HepG2 (cell line): ENCODE results near the gene NGF. TPM values are rescaled to one million over a fixed set of nuclear protein-coding genes. Genes with fewer than 3 reads are reported as not detected.

Experiments
- ATAC-seq: fragments of 200-7000 bp; cut with Tn5 transposase; 3 replicates; pipeline ENCODE4 v1.9.1; 2020; ENCODE audit warnings: mild to moderate bottlenecking, moderate library complexity
- BruUV-seq: library from RNA; stranded (reverse); fragments of 400-500 nt; replicated peaks from 2 replicates; lab custom pipeline; 2021; lab: Mats Ljungman, UMichigan
- CTCF ChIA-PET: fragments of 300-600 bp; formaldehyde crosslinking; extraction: SDS; loops from one replicate; lab custom pipeline; 2021; ENCODE audit warnings: low total read pairs, inconsistent platforms, low intra/inter-chr PET ratio; lab: Yijun Ruan, JAX
- POLR2A ChIA-PET: fragments of 350-600 bp; sonication (Branson Sonifier 250); formaldehyde crosslinking; loops from one replicate; lab custom pipeline; 2020; ENCODE audit warnings: antibody characterized with exemption, inconsistent platforms; lab: Yijun Ruan, JAX
- DNase-seq: peaks from one replicate; pipeline ENCODE4 v3.0.0-alpha.2; 2015; ENCODE audit warnings: low spot score
- FAIRE-seq: peaks from 3 replicates; lab custom pipeline; 2011; peaks lifted over from hg19 to GRCh38; lab: Jason Lieb, UNC
- H2AFZ ChIP-seq: one replicate; pipeline ENCODE4 v1.6.1; 2011; ENCODE audit warnings: low read length, inconsistent platforms
- H3K27ac ChIP-seq: fragments of 300-600 bp; 3 replicates; pipeline ENCODE4 v1.8.0; 2011; ENCODE audit warnings: mixed run types, mild to moderate bottlenecking, mixed read lengths, low read length, inconsistent platforms; ENCODE audit not compliant: insufficient read depth; ENCODE audit errors: extremely low read length
- H3K27me3 ChIP-seq, 2 experiments: fragments of 200-600 bp in 1 of 2; 2 replicates in 1 of 2; 3 replicates in 1 of 2; pipeline versions ENCODE4 v1.6.0 to v1.8.0; 2011; ENCODE audit warnings: low read length in 2 of 2, mild to moderate bottlenecking in 2 of 2, moderate library complexity in 2 of 2, inconsistent platforms in 1 of 2; ENCODE audit not compliant: insufficient read depth in 2 of 2, control insufficient read depth in 1 of 2
- H3K36me3 ChIP-seq, 2 experiments: fragments of 200-600 bp in 1 of 2; replicated peaks in 1 of 2; 2 replicates in 1 of 2; 3 replicates in 1 of 2; pipeline versions ENCODE4 v1.5.1 to v1.8.0; 2011; ENCODE audit warnings: low read length in 2 of 2, inconsistent platforms in 1 of 2; ENCODE audit not compliant: insufficient read depth in 2 of 2, control insufficient read depth in 1 of 2
- H3K4me1 ChIP-seq: 2 replicates; pipeline ENCODE4 v1.5.1; 2012; ENCODE audit warnings: low read length, inconsistent platforms; ENCODE audit not compliant: insufficient read depth
- H3K4me2 ChIP-seq: 2 replicates; pipeline ENCODE4 v1.6.0; 2011; ENCODE audit warnings: low read depth, low read length, inconsistent platforms
- H3K4me3 ChIP-seq, 3 experiments: fragments of 200-600 bp in 1 of 3; sonication (generic), shearing (Covaris generic) in 1 of 3; replicated peaks in 1 of 3; 2 replicates each; pipeline ENCODE4 v1.5.1; 2011 to 2016; ENCODE audit warnings: low read length in 3 of 3, inconsistent platforms in 2 of 3, low read depth in 2 of 3, mild to moderate bottlenecking in 2 of 3, control low read depth in 1 of 3, mixed read lengths in 1 of 3; ENCODE audit not compliant: insufficient read depth in 1 of 3
- H3K79me2 ChIP-seq: one replicate; pipeline ENCODE4 v1.6.1; 2011; ENCODE audit warnings: low read length, inconsistent platforms; ENCODE audit not compliant: insufficient read depth
- H3K9ac ChIP-seq: 2 replicates; pipeline ENCODE4 v1.6.0; 2011; ENCODE audit warnings: mild to moderate bottlenecking, low read depth, low read length, inconsistent platforms; ENCODE audit not compliant: insufficient read depth
- H3K9me3 ChIP-seq: 2 replicates; pipeline ENCODE4 v1.5.1; 2012; ENCODE audit warnings: mild to moderate bottlenecking, low read length
- H4K20me1 ChIP-seq: 2 replicates; pipeline ENCODE4 v1.6.0; 2011; ENCODE audit warnings: inconsistent platforms, mild to moderate bottlenecking, low read length, moderate library complexity; ENCODE audit not compliant: insufficient read depth
- ELF3 ChIP-seq: IDR thresholded peaks from 2 replicates; pipeline ENCODE4 v1.6.1; 2016; ENCODE audit warnings: missing genetic modification reagents, missing compliant biosample characterization
- HHEX ChIP-seq: IDR thresholded peaks from 2 replicates; pipeline ENCODE4 v1.6.1; 2016; ENCODE audit warnings: control low read depth
- HNRNPLL ChIP-seq: fragments of 200-400 bp; formaldehyde crosslinking; IDR thresholded peaks from 2 replicates; pipeline ENCODE4 v1.6.1; 2017; ENCODE audit warnings: mild to moderate bottlenecking, low read depth, low read length; ENCODE audit not compliant: poor library complexity, severe bottlenecking
- KDM6A ChIP-seq: IDR thresholded peaks from 2 replicates; pipeline ENCODE4 v1.6.1; 2016; ENCODE audit warnings: low read depth
- MAFG ChIP-seq: sonication (generic); formaldehyde crosslinking; IDR thresholded peaks from 2 replicates; pipeline ENCODE4 v1.5.1; 2020; ENCODE audit warnings: mild to moderate bottlenecking, missing genetic modification reagents
- MED13 ChIP-seq: sonication (generic); formaldehyde crosslinking; IDR thresholded peaks from 2 replicates; pipeline ENCODE4 v1.5.0; 2020; ENCODE audit warnings: missing genetic modification reagents
- MEF2D ChIP-seq: sonication (generic); formaldehyde crosslinking; IDR thresholded peaks from 2 replicates; pipeline ENCODE4 v1.5.1; 2020; ENCODE audit warnings: mild to moderate bottlenecking, missing genetic modification reagents
- NFE2L1 ChIP-seq: sonication (generic); formaldehyde crosslinking; IDR thresholded peaks from 2 replicates; pipeline ENCODE4 v1.4.0; 2020; ENCODE audit warnings: missing genetic modification reagents, mild to moderate bottlenecking, borderline replicate concordance
- NR3C1 ChIP-seq: sonication (generic); formaldehyde crosslinking; IDR thresholded peaks from 2 replicates; pipeline ENCODE4 v1.4.0; 2020; ENCODE audit warnings: missing genetic modification reagents
- PBX2 ChIP-seq: IDR thresholded peaks from 2 replicates; pipeline ENCODE4 v1.6.1; 2016; ENCODE audit warnings: control low read depth
- TEAD3 ChIP-seq: optimal IDR thresholded peaks from 2 replicates; pipeline ENCODE3; 2016; ENCODE audit warnings: borderline replicate concordance
- TOPORS ChIP-seq: sonication (generic); formaldehyde crosslinking; IDR thresholded peaks from 2 replicates; pipeline ENCODE4 v1.8.0; 2023; ENCODE audit warnings: mild to moderate bottlenecking, missing genetic modification reagents
- ZFP91 ChIP-seq: sonication (generic); formaldehyde crosslinking; IDR thresholded peaks from 2 replicates; pipeline ENCODE4 v1.9.0; 2022; ENCODE audit warnings: missing genetic modification reagents, mild to moderate bottlenecking, borderline replicate concordance
- ZNF225 ChIP-seq: sonication (generic); formaldehyde crosslinking; IDR thresholded peaks from 2 replicates; pipeline ENCODE4 v1.4.0; 2020; ENCODE audit warnings: mild to moderate bottlenecking, missing genetic modification reagents
- ZNF234 ChIP-seq: sonication (generic); formaldehyde crosslinking; conservative IDR thresholded peaks from 2 replicates; pipeline ENCODE4 v1.5.1; 2020; ENCODE audit warnings: mild to moderate bottlenecking, missing genetic modification reagents
- ZNF691 ChIP-seq: sonication (generic); formaldehyde crosslinking; IDR thresholded peaks from 2 replicates; pipeline ENCODE4 v1.4.0; 2020; ENCODE audit warnings: missing genetic modification reagents, low read depth, mild to moderate bottlenecking, borderline replicate concordance
- ZNF792 ChIP-seq: IDR thresholded peaks from 2 replicates; pipeline ENCODE4 v1.6.1; 2016
- whole genome bisulfite sequencing: methylation state at CpG from one replicate; pipeline ENCODE4 v1.1.6; 2017; ENCODE audit warnings: low lambda C conversion rate; 5-methylcytosine and 5-hydroxymethylcytosine counted together
- in situ Hi-C: cut with HindIII; loops from 2 replicates; pipeline ENCODE4 v1.10.0; 2017; ENCODE audit warnings: low pct_unique_long_range_greater_than_20kb; ENCODE audit not compliant: extremely low pct_ligation_motif_present
- intact Hi-C: fragments of 100-400 bp; cut with micrococcal nuclease; formaldehyde crosslinking; loops from one replicate; pipeline ENCODE4 v1.10.0; 2022; ENCODE audit not compliant: unreplicated experiment
- polyA plus RNA-seq, 8 experiments: library from polyadenylated mRNA; depleted of rRNA in 3 of 8; stranded (reverse) in 7 of 8; unstranded in 1 of 8; fragments of >200 nt; fragmentation: Illumina TruSeq in 4 of 8; extraction: Trizol in 4 of 8; gene quantifications; 2 replicates each; pipeline versions ENCODE4 v1.2.1 to v1.2.3, GENCODE V29; 2011 to 2016; ENCODE audit warnings: low read depth in 4 of 8, missing spikeins in 1 of 8, mixed read lengths in 1 of 8; ENCODE audit not compliant: insufficient read depth in 1 of 8
- total RNA-seq, 5 experiments: library from RNA; depleted of rRNA; stranded (reverse); fragments of >200 nt; fragmentation: Illumina TruSeq; extraction: Trizol; gene quantifications; 2 replicates each; pipeline ENCODE4 v1.2.3, GENCODE V29; 2016; ENCODE audit warnings: low read depth in 1 of 5

NGF gene
- total and polyA plus RNA-seq, 2 of the 13 experiments (the other 11 are each of a cell fraction or from before 2014, with no cell fraction given) = not detected

GRCh38 chr1:115280064-115280463 is 58.0 kb downstream of the NGF start (continued):
- TF ChIP-seq MEF2D (CRISPR knock-in tag) (no peak), NR3C1 (CRISPR knock-in tag) (no peak), MED13 (CRISPR knock-in tag) (no peak), NFE2L1 (CRISPR knock-in tag) (no peak), KDM6A (no peak)

GRCh38 chr1:115278211-115278610 is 59.8 kb downstream of the NGF start:
- no peak overlapping the region for H3K4me3 ChIP-seq
- ChIA-PET CTCF (no interaction called here), POLR2A (no interaction called here)
- no peak overlapping the region for H2AFZ ChIP-seq
- no peaks in the 10 kb centered on the region for H3K27me3 ChIP-seq
- H3K27ac ChIP-seq = no peak overlapping the region
- H3K79me2 ChIP-seq = no peaks in the 10 kb centered on the region
- DNase-seq = no peak
- WGBS = 7% methylated on average over 3 of the region's 3 CpGs
- H3K36me3 ChIP-seq = no peaks in the 10 kb centered on the region
- no peak overlapping the region for H3K9ac ChIP-seq
- intact Hi-C loops = no loop called here
- BruUV-seq = no TSS peak
- H3K9me3 ChIP-seq = peaks cover 28% of the 10 kb centered on the region
- no peak overlapping the region for H3K4me2 ChIP-seq
- in situ Hi-C loops = no loop called here
- H4K20me1 ChIP-seq = no peaks in the 10 kb centered on the region
- no peak for ATAC-seq
- no peak for FAIRE-seq
- TF ChIP-seq ZNF792 = no peak
- TF ChIP-seq, all 625 proteins: peak for 0
- H3K4me1 ChIP-seq = no peaks in the 10 kb centered on the region

GRCh38 chr1:115277276-115277675 is 60.8 kb downstream of the NGF start:
- ATAC-seq = no peak
- ChIA-PET CTCF (no interaction called here), POLR2A (no interaction called here)
- no peaks in the 10 kb centered on the region for H4K20me1 ChIP-seq
- in situ Hi-C loops (no loop called here), intact Hi-C loops (no loop called here)
- no peaks in the 10 kb centered on the region for H3K79me2 ChIP-seq
- peaks cover 28% of the 10 kb centered on the region for H3K9me3 ChIP-seq
- no peaks in the 10 kb centered on the region for H3K27me3 ChIP-seq
- H3K4me1 ChIP-seq = no peaks in the 10 kb centered on the region
- no peak overlapping the region for H3K27ac ChIP-seq
- no peak for FAIRE-seq
- H3K9ac ChIP-seq = no peak overlapping the region
- 0% methylated on average over 2 of the region's 2 CpGs for WGBS
- H3K4me2 ChIP-seq = no peak overlapping the region
- no peak overlapping the region for H2AFZ ChIP-seq
- no TSS peak for BruUV-seq
- H3K4me3 ChIP-seq = no peak overlapping the region
- no peak for DNase-seq
- no peaks in the 10 kb centered on the region for H3K36me3 ChIP-seq
- TF ChIP-seq HHEX (no peak), ZFP91 (CRISPR knock-in tag) (no peak), TOPORS (CRISPR knock-in tag) (no peak), ZNF234 (no peak), HNRNPLL (no peak), TEAD3 (CRISPR knock-in tag) (no peak), ZNF691 (CRISPR knock-in tag) (no peak), MAFG (CRISPR knock-in tag) (no peak), ELF3 (CRISPR knock-in tag) (no peak), PBX2 (no peak), ZNF225 (CRISPR knock-in tag) (no peak)
